Fibroblast of the aortic adventitia (primary cell): Measurements from ENCODE around the gene KLHL9. TPM values are rescaled to one million over a fixed set of nuclear protein-coding genes. Genes with fewer than 3 reads are reported as not detected.

Source experiments
- DNase-seq: peaks from one replicate; pipeline ENCODE4 v3.0.0-alpha.2; 2010; ENCODE audit warnings: low read depth
- H3K4me3 ChIP-seq: 2 replicates; pipeline ENCODE4 v1.5.1; 2011; ENCODE audit warnings: low read depth, mild to moderate bottlenecking, control low read depth, low read length, moderate library complexity
- total RNA-seq: library from RNA; depleted of rRNA; stranded (reverse); fragments of >200 nt; gene quantifications from 2 replicates; pipeline ENCODE4 v1.2.3, GENCODE V29; 2012; ENCODE audit warnings: low replicate concordance
- TF ChIP-seq, protein P1 (sequence below): IDR thresholded peaks from 2 replicates; pipeline ENCODE4 v1.5.1; 2011; ENCODE audit warnings: mild to moderate bottlenecking, low read length, control low read depth, inconsistent platforms; ENCODE audit not compliant: insufficient read depth

KLHL9 gene
- total RNA-seq, 1 donor = 48.4 TPM

DNA sequence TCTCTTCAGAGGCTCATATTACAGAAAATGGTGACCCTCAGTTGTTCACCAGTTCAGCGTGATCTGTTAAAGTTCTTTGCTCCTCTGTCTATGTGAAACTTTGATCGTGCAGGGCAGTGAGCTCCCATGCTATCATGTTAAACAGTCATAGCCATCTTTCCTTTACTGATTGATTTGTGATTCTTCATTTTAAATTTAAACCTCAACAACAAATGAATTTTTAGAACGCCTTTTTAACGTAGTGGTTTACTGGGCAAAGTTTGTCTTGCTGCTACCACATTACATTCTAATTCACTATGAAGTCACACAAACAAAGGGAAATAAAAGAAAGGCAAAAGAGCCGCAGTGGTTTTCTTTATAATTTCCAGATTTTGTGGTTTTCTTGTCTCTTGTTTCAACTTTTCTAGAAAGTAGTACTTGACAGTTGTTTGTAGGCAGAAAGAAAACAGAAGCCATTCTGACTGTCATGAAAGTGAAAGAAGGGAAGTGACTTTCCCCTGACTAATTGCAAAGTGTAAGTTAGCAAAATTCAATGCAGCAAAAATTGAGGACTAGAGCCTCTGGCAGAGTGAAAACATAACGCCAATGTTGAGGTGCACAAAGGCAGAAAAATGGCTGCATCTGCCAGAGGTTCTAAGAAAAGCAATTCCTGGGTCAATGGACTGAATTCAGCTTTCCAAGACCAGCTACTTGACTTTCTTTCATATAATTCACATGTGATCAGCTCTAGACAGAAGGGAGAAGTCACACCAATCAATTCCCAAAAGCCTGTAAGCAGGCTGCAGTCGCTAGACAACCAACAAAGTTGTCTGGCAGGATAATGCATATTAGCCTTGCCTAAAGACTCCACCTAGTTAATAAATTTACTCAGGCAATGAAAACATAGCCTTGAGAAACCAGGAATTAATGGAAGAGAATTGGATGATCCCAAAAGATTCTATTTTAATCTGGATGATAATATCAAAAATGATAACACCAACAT, 22.6 kb upstream of the KLHL9 start:
- no peak overlapping the region for H3K4me3 ChIP-seq
- TF ChIP-seq, protein P1, sequence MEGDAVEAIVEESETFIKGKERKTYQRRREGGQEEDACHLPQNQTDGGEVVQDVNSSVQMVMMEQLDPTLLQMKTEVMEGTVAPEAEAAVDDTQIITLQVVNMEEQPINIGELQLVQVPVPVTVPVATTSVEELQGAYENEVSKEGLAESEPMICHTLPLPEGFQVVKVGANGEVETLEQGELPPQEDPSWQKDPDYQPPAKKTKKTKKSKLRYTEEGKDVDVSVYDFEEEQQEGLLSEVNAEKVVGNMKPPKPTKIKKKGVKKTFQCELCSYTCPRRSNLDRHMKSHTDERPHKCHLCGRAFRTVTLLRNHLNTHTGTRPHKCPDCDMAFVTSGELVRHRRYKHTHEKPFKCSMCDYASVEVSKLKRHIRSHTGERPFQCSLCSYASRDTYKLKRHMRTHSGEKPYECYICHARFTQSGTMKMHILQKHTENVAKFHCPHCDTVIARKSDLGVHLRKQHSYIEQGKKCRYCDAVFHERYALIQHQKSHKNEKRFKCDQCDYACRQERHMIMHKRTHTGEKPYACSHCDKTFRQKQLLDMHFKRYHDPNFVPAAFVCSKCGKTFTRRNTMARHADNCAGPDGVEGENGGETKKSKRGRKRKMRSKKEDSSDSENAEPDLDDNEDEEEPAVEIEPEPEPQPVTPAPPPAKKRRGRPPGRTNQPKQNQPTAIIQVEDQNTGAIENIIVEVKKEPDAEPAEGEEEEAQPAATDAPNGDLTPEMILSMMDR = no peak
- DNase-seq = peak; percentile 26

- no peak within 1 kb of the TSS for H3K4me3 ChIP-seq
- TF ChIP-seq, protein P1 = no peak
- no peak for DNase-seq
Observed at GRCh38 chr9:21350787-21351186, 15.6 kb upstream of the KLHL9 start, which contains the start of gene IFNA6. IFNA6 (minus strand) TSS chr9:21350887; CDS start chr9:21350887, 0 bp downstream.

- no peak for DNase-seq
- TF ChIP-seq, protein P1 = no peak
Observed at GRCh38 chr9:21348430-21348970, 13.3 kb upstream of the KLHL9 start.

DNA sequence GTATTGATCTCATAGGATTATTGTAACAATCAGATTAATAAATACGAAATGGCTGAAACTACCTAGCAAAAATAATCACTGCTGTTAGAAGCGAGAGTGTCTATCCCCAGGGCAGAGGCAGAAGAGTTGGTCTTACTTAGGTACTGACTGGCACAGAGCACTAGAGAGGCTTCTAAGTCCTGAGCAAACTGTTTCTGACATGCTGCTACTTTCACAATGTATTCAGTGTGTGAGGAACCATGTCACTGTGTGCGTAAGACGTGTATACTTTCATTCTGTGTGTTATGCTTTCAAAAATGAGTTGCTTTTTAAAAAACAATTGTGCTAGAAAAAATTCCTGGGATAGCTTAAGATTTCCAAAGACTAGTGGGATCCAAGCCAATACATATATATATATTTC, 5.5 kb upstream of the KLHL9 start:
- no peak for DNase-seq
- TF ChIP-seq, protein P1 = no peak
- H3K4me3 ChIP-seq = no peak overlapping the region

More at GRCh38 chr9:21348430-21348970, 13.3 kb upstream of the KLHL9 start:
- H3K4me3 ChIP-seq = no peak overlapping the region

- TF ChIP-seq, protein P1 = no peak
- no peak for DNase-seq
- no peak overlapping the region for H3K4me3 ChIP-seq
Observed at GRCh38 chr9:21336457-21336856, 1.3 kb upstream of the KLHL9 start.

DNA sequence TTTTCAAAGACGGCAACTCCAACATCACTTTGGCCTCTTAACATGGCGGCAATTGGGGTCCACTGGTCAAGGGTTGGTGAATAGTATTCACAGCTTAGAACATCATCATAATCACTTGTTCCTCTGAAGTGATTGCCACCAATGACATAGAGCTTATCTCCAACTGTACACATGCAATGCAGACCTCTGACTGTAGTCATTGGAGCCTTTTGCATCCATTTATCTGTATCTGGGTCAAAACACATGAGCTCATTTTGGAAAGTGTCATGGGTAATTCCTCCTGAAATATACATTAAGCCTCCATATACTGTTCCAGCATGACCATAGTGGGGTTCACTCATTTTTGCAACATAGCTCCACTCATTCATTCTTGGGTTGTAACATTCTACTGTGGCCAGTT, 2.0 kb downstream of the KLHL9 start:
- H3K4me3 ChIP-seq = peak overlapping the region; percentile 96
- TF ChIP-seq, protein P1 = no peak
- no peak for DNase-seq
